Choroid plexus epithelial cell (primary cell): ENCODE measurements around the gene TTC23.
"Not testable (repeated sequence)": the region's sequence is repeated elsewhere in the genome, so short reads cannot be mapped to it uniquely, and the experiment has no call there.

ENCODE experiments used
- DNase-seq: peaks from one replicate; pipeline ENCODE4 v3.0.0-alpha.2; 2010; ENCODE audit warnings: low read depth
- H3K4me3 ChIP-seq: 2 replicates; pipeline ENCODE4 v1.5.1; 2011; ENCODE audit warnings: low read depth, mild to moderate bottlenecking, control low read depth, low read length, moderate library complexity
- CTCF ChIP-seq: conservative IDR thresholded peaks from 2 replicates; pipeline ENCODE4 v1.5.1; 2011; ENCODE audit warnings: low read depth, mild to moderate bottlenecking, control low read depth, inconsistent platforms, low read length, moderate library complexity

The TTC23 gene

GRCh38 chr15:99201408-99202175 lies 47.8 kb downstream of the TTC23 start:
- DNase-seq: no peak
- TF ChIP-seq CTCF: no peak
- H3K4me3 ChIP-seq: no peak overlapping the region

- TF ChIP-seq CTCF: no peak
- no peak for DNase-seq
- no peak overlapping the region for H3K4me3 ChIP-seq
Measured at GRCh38 chr15:99197856-99198255, 51.5 kb downstream of the TTC23 start.

GRCh38 chr15:99192181-99192580 lies 57.2 kb downstream of the TTC23 start:
- not testable (repeated sequence) for H3K4me3 ChIP-seq, DNase-seq

GRCh38 chr15:99187936-99188335 lies 61.4 kb downstream of the TTC23 start:
- H3K4me3 ChIP-seq: no peak overlapping the region
- no peak for DNase-seq
- no peak for TF ChIP-seq CTCF

- no peak overlapping the region for H3K4me3 ChIP-seq
- TF ChIP-seq CTCF: no peak
- DNase-seq: no peak
Measured at GRCh38 chr15:99185414-99186130, 63.8 kb downstream of the TTC23 start.

- TF ChIP-seq CTCF: no peak
Measured at GRCh38 chr15:99182791-99183190, 66.6 kb downstream of the TTC23 start.

GRCh38 chr15:99181545-99181971 lies 67.8 kb downstream of the TTC23 start:
- no peak overlapping the region for H3K4me3 ChIP-seq
- peak; percentile 33 for DNase-seq

More at GRCh38 chr15:99182791-99183190, 66.6 kb downstream of the TTC23 start:
- H3K4me3 ChIP-seq: no peak overlapping the region
- no peak for DNase-seq

More at GRCh38 chr15:99181545-99181971, 67.8 kb downstream of the TTC23 start:
- no peak for TF ChIP-seq CTCF
